HG03439 (cell line): ENCODE results near the gene OR5C1.
"Not testable (repeated sequence)": the region's sequence is repeated elsewhere in the genome, so short reads cannot be mapped to it uniquely, and the experiment has no call there.

Source experiments
- ATAC-seq: cut with Tn5 transposase; IDR thresholded peaks from one replicate; pipeline ENCODE4 v1.9.1; 2021; ENCODE audit warnings: mild to moderate bottlenecking, moderate library complexity; ENCODE audit not compliant: unreplicated experiment

The OR5C1 gene

GRCh38 chr9:122788831-122789230, at the start of gene OR5C1:
Gene OR5C1, plus strand, starts transcription at chr9:122788933. Its CDS starts 0 bp downstream, at chr9:122788933.
- ATAC-seq, result no peak

DNA sequence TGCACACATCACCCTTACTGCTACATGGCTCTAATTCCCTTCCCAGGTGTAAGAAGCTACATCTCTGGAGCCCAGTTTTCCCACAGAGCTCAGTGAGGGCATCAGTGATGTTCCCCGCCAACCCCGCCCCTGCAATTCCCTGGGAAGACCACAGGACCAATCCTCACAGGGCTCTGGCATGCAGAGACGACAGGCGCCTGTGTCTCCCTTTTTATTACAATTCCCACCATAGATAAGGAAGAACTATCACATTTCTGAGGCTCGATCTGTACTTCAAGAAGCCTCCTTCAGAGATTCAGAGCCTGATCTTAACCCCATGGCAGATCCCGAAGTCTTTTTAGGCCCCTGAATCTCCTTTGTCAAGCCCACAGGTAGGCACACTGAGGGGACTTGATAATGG, 46.7 kb upstream of the OR5C1 start, which contains the start of gene OR1L6:
Gene OR1L6, plus strand, starts transcription at position 301 of the 400 bp plus-strand sequence. CDS start 7,545 bp downstream, outside the sequence.
- no peak for ATAC-seq

- ATAC-seq, result no peak
These were observed 33.9 kb upstream of the OR5C1 start for GRCh38 chr9:122754825-122755224.

- no peak for ATAC-seq
These were observed 20.9 kb upstream of the OR5C1 start for GRCh38 chr9:122767817-122768216.

DNA sequence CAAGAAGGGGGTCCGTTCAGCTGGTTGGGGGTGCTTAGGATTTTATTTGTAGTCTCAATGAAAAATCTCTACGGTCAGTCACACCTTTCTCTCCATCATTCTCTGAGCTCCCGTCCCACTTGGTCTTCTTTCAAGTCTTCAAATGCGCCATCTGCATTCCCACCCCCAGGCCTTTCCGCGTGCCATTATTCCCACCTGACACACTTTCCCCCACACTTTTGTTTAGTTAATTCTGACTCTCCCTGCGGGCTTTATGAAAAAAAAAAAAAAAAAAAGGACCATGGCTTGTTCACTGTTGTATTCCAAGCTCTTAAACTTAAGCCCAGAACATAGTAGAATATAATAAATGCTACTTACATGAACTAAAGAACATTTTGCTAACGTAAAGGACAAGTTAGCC, 11.7 kb upstream of the OR5C1 start:
- no peak for ATAC-seq

DNA sequence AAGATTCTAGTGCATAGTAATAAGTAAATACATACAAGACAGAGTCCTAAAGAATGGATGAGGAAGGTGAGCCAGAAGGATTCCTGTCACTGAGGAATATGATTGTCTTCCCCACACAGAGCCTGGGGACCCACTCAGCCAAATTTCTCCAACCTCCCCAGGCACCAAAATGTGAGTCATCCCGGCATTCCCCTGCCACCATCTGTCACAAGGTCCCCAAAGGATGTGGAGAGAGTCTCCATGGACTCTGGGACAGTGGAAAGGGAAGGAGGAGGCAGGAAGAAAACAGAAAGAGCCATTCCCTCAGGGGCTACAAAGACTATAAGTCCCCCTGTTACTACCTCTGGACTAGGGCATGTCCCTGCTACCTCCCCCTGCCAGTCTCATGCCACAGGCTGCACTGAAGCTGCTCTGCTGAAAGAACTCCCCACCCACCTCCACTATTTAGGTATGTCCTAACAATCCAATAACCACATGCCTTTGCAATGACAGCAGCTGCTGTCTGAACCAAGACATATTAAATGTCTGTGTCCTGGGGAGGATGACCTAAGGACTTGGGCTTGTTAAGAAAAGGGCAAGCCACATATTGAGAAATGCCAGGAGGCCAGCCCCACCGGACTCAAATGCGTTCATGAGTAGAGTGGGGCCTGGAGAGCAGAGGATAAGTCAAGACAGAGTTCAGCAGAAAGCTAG, 10.7 kb upstream of the OR5C1 start:
- ATAC-seq, result no peak

GRCh38 chr9:122779181-122779580, 9.6 kb upstream of the OR5C1 start:
- no peak for ATAC-seq

DNA sequence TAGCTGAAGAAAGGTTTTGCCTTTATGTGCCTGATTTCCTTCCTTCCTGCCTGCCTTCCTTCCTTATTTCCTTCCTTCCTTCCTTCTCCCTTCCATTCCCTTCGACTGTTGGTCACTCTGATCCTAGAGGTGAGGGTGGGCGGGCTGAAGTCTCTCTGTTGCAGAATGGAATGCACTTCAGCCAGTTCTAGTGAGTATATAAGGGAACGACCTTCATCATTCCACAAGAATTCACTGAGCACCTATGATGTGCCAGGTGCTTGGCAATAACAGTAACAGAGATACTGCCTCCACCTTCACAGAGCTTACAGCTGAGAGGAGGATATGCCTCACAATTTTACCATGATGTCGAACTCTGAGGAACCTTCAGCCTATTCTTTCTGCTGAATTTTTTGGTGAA, 8.7 kb upstream of the OR5C1 start:
- ATAC-seq, result no peak

DNA sequence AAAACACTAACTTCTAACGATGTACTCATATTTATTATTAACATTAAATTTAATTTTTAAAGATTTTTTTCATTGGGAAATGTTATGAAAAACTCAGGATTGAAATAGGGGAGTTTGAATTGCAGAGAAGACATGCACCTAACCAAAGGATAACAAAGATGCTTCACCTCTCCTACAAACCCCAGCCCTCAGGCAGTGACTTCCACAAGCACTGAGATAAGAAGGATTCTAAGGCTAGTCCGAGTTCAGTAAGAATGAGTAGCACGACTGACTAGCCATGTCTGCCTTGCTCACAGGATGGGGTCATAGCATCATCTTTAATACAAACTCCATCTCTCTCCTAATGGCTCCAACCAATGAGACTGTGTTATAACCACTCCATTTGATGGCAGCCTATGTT, 7.1 kb upstream of the OR5C1 start:
- ATAC-seq, result no peak

DNA sequence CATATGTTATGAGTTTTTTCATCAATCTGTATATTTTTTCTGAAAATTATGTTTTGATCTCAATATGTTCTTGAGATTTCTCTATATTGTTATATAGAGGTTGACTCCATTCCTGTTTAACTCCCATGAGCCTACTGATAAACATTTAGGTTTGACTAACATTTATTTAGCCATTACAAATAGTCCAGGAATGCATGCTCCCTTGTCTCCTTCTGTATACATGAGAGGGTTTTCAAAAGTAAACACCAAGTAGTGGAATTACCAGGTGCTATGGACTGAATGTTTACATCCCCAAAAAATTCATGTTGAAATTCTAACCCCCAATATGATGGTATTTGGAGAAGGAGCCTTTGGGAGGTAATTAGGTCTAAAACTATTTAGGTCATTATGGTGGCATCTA, 3.5 kb upstream of the OR5C1 start:
- no peak for ATAC-seq

DNA sequence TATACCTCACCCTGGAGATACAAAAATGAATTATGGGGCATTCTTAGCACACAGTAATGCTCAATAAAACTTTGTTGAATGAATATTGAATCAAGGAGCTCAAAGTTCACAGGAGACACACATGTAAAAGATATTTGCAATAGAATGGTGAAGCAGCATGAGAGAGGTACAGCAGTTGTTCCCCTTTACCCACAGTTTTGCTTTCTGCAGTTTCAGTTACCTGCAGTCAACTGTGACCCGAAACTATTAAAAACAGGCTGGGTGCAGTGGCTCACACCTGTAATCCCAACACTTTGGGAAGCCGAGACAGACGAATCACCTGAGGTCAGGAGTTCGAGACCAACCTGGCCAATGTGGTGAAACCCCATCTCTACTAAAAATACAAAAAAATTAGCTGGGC, 2.4 kb upstream of the OR5C1 start:
- no peak for ATAC-seq

DNA sequence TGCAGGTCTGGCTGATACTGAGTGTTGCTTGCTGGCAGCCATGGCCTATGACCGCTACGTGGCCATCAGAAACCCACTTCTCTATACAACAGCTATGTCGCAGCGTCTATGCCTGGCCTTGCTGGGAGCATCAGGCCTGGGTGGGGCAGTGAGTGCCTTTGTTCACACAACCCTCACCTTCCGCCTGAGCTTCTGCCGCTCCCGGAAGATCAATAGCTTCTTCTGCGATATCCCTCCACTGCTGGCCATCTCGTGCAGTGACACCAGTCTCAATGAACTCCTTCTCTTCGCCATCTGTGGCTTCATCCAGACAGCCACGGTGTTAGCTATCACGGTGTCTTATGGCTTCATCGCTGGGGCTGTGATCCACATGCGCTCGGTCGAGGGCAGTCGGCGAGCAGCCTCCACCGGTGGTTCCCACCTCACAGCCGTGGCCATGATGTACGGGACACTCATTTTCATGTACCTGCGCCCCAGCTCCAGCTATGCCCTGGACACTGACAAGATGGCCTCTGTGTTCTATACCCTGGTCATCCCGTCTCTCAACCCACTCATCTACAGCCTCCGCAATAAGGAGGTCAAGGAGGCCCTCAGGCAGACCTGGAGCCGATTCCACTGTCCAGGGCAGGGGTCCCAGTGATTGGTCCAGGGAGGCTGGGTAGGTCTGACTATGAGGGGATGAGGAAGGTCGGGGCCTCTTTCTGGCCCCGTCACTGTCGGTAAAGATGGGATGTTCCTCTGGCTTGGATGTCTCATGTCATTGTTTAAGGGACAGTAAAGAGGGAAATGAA, 718 bp downstream of the OR5C1 start:
- no peak for ATAC-seq

DNA sequence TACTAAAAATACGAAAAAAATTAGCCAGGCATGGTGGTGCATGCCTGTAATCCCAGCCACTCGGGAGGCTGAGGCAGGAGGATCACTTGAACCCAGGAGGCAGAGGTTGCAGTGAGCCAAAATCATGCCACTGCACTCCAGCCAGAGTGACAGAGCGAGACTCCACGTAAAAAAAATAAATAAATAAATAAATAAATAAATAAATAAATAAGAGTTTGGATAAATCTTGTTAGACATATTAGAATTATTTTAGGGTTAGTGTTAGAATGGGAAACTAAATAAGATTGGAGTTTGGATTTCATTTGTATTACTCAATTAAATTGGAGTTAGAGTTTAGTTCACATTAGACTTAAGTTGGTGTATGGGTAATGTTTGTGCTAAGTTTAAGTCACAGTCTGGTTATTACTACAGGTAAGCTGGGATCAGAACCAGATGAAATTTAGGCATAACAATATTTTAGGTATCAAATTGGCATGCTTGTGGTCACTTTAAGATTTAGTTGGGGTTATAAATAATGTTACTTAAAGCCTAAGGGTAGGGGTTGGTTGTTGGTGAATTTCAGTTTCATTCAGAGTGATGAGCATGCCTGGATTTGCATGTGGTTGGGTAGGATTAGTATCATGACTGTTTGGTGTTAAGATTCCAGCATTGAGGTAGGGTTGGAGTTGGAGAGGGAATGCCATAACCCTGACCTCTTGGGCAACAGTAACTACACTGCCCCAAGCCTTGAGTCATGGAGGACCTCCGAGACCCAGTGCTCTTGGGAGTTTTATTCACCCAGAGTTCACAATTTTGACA, 3.3 kb downstream of the OR5C1 start:
- no peak for ATAC-seq

GRCh38 chr9:122797316-122798063, 8.8 kb downstream of the OR5C1 start:
- no peak for ATAC-seq

DNA sequence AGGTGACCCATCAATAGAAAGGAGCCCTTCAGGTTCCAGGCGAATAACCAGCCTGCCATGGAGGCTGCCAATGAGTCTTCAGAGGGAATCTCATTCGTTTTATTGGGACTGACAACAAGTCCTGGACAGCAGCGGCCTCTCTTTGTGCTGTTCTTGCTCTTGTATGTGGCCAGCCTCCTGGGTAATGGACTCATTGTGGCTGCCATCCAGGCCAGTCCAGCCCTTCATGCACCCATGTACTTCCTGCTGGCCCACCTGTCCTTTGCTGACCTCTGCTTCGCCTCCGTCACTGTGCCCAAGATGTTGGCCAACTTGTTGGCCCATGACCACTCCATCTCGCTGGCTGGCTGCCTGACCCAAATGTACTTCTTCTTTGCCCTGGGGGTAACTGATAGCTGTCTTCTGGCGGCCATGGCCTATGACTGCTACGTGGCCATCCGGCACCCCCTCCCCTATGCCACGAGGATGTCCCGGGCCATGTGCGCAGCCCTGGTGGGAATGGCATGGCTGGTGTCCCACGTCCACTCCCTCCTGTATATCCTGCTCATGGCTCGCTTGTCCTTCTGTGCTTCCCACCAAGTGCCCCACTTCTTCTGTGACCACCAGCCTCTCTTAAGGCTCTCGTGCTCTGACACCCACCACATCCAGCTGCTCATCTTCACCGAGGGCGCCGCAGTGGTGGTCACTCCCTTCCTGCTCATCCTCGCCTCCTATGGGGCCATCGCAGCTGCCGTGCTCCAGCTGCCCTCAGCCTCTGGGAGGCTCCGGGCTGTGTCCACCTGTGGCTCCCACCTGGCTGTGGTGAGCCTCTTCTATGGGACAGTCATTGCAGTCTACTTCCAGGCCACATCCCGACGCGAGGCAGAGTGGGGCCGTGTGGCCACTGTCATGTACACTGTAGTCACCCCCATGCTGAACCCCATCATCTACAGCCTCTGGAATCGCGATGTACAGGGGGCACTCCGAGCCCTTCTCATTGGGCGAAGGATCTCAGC, 11.6 kb downstream of the OR5C1 start, which contains the start of gene OR1K1:
Gene OR1K1, plus strand, starts transcription at position 58 of the 995 bp plus-strand sequence. Its CDS starts 0 bp downstream, at position 58.
- no peak for ATAC-seq

DNA sequence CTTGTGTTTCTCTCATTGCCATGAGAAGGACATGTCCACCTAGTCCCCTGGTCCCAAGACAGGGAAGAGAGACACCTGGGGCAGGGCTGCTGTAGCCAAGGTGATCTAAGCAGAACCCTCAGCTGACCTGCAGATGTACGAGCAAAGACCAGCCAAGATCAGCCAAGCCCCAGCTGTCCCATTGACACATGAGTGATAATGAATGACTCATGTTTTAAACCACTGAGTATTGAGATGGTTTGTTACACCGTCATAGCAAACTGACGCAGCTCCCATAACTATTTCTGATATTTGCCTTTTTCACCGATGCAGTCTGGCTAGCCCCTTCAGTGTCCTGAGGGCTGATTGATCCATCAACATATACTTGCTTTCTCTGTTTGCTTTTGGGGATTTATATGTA, 17.9 kb downstream of the OR5C1 start:
- no peak for ATAC-seq

DNA sequence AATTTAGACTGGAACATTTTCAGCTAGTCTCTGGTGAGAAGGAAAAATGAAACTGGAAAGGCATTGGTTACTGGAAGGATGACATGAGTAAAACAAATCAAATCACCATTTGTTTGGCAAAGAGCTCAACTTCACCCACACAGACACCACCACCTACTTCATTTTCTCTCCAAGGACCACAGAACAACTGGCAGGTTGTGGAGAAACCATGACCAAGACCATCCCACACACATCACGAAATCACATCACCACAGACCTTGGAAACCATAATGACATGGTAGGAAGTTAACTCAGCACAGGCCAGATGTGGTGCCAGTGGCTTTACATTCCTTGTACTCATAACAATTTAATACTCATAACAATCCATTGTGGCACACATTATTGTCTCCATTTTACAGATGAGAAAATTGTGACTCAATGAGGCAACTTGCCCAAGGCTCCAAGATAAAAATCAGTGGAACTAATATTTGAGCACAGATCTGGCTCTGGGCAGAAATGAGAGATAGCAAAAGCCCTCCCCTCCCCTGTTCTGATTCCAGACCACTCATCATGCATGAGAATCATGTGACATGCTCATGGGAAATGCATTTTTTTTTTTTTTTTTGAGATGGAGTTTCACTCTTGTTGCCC, 18.7 kb downstream of the OR5C1 start:
- ATAC-seq, result no peak

DNA sequence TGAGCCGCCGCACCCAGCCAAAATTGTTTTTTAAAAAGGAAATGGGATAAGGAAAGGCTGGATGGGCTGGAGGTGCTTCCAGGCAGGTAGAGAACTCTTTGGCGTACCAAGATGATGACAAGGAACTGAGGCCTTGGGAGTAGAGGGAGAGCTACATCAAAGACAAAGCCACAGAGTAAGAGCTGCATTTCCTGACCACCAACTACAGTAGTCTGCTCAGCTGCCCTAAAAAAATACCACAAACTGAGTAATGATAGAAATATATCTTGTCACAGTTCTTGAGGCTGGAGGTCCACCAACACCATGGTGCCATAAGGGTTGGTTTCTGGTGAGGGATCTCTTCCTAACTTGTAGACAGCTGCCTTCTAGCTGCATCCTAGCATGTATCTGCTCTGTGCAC, 19.4 kb downstream of the OR5C1 start:
- ATAC-seq, result no peak

GRCh38 chr9:122809261-122809660, 20.5 kb downstream of the OR5C1 start:
- not testable (repeated sequence) for ATAC-seq
